ENCODE data around the gene KIAA0040.

GRCh38 chr1:175116210-175116798 is 76.3 kb downstream of the KIAA0040 start:
- TF ChIP-seq CTCF (IDR thresholded peaks at IDR 0.05) (no peak), POLR2A (IDR thresholded peaks at IDR 0.05) (no peak)
